ENCODE data around the gene PROSER1. TPM values are rescaled to one million over a fixed set of nuclear protein-coding genes. Genes with fewer than 3 reads are reported as not detected.

PROSER1 gene
- total RNA-seq, 3 donors from 2014 or later (not counting 1 experiment from before 2014, with no cell fraction given): 58.6 to 70.2 (median 61.7) TPM

GRCh38 chr13:39025433-39025839 is 12.5 kb downstream of the PROSER1 start:
- no peaks in the 10 kb centered on the region for H3K36me3 Mint-ChIP-seq
- no peaks in the 10 kb centered on the region for H3K9me3 Mint-ChIP-seq
- intact Hi-C loops (cut with micrococcal nuclease): no loop called here
- H3K27ac Mint-ChIP-seq: no peak overlapping the region
- H3K4me1 Mint-ChIP-seq: peaks cover 0 to 6% of the 10 kb centered on the region in 2 donors
- Histone ChIP-seq H3K27ac (ENCODE audit: low read length) (no peak overlapping the region), H3K9me3 (ENCODE audit: control insufficient read depth, insufficient read depth, low read length) (no peaks in the 10 kb centered on the region), H3K36me3 (ENCODE audit: control insufficient read depth, insufficient read depth, low read length) (peaks cover 80% of the 10 kb centered on the region), H3K27me3 (ENCODE audit: control insufficient read depth, insufficient read depth, low read length) (no peaks in the 10 kb centered on the region), H3K4me3 (ENCODE audit: low read length) (no peak overlapping the region), H3K4me1 (ENCODE audit: control insufficient read depth, insufficient read depth, low read length) (no peaks in the 10 kb centered on the region)
- no peaks in the 10 kb centered on the region for H3K27me3 Mint-ChIP-seq (ENCODE audit: low read depth in 2 of 2)
- no peak overlapping the region for H3K4me3 Mint-ChIP-seq
- ATAC-seq (no peak), DNase-seq (no peak)
- WGBS (ENCODE audit: insufficient coverage): 83% methylated on average over 1 of the region's 2 CpGs
- TF ChIP-seq, protein P1, sequence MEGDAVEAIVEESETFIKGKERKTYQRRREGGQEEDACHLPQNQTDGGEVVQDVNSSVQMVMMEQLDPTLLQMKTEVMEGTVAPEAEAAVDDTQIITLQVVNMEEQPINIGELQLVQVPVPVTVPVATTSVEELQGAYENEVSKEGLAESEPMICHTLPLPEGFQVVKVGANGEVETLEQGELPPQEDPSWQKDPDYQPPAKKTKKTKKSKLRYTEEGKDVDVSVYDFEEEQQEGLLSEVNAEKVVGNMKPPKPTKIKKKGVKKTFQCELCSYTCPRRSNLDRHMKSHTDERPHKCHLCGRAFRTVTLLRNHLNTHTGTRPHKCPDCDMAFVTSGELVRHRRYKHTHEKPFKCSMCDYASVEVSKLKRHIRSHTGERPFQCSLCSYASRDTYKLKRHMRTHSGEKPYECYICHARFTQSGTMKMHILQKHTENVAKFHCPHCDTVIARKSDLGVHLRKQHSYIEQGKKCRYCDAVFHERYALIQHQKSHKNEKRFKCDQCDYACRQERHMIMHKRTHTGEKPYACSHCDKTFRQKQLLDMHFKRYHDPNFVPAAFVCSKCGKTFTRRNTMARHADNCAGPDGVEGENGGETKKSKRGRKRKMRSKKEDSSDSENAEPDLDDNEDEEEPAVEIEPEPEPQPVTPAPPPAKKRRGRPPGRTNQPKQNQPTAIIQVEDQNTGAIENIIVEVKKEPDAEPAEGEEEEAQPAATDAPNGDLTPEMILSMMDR (IDR thresholded peaks at IDR 0.05): no peak

GRCh38 chr13:39023761-39024160 is 14.1 kb downstream of the PROSER1 start:
- Mint-ChIP-seq H3K4me3 (no peak overlapping the region), H3K9me3 (no peaks in the 10 kb centered on the region), H3K27me3 (ENCODE audit: low read depth in 2 of 2) (no peaks in the 10 kb centered on the region), H3K27ac (no peak overlapping the region), H3K36me3 (no peaks in the 10 kb centered on the region), H3K4me1 (peaks cover 3 to 6% of the 10 kb centered on the region in 2 donors)
- intact Hi-C loops (cut with micrococcal nuclease): no loop called here
- no peaks in the 10 kb centered on the region for H3K4me1 ChIP-seq (ENCODE audit: control insufficient read depth, insufficient read depth, low read length)
- DNase-seq: no peak
- TF ChIP-seq, protein P1 (IDR thresholded peaks at IDR 0.05): no peak
- ATAC-seq: no peak
- H3K27ac ChIP-seq (ENCODE audit: low read length): no peak overlapping the region
- H3K4me3 ChIP-seq (ENCODE audit: low read length): no peak overlapping the region
- peaks cover 74% of the 10 kb centered on the region for H3K36me3 ChIP-seq (ENCODE audit: control insufficient read depth, insufficient read depth, low read length)
- H3K27me3 ChIP-seq (ENCODE audit: control insufficient read depth, insufficient read depth, low read length): no peaks in the 10 kb centered on the region
- H3K9me3 ChIP-seq (ENCODE audit: control insufficient read depth, insufficient read depth, low read length): no peaks in the 10 kb centered on the region

DNA sequence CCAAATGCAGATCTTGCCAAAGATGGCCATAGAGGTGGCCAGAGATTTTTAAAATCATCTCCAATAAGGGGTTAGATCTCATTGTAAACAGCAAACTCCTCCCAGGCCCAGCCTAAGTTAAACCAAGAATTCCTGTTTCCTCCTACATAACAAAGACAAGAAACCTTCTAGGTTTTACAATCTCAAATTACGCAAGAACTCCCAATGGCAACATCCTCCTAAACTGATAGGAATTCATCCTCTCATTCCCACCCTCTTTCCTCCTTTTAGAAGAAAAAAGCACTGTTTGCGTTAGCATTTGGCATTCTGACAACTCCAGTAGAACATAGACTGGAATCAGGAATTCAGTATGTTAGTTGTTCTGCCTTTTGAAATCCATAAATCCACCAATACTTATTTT is 14.6 kb downstream of the PROSER1 start:
- ATAC-seq (no peak), DNase-seq (no peak)
- Mint-ChIP-seq H3K4me1 (peaks cover 8 to 11% of the 10 kb centered on the region in 2 donors), H3K4me3 (no peak overlapping the region), H3K27me3 (ENCODE audit: low read depth in 2 of 2) (no peaks in the 10 kb centered on the region), H3K36me3 (no peaks in the 10 kb centered on the region), H3K27ac (no peak overlapping the region), H3K9me3 (no peaks in the 10 kb centered on the region)
- 91% methylated on average over 1 of the region's 2 CpGs for whole genome bisulfite sequencing (ENCODE audit: insufficient coverage)
- Histone ChIP-seq H3K36me3 (ENCODE audit: control insufficient read depth, insufficient read depth, low read length) (peaks cover 70% of the 10 kb centered on the region), H3K4me1 (ENCODE audit: control insufficient read depth, insufficient read depth, low read length) (no peaks in the 10 kb centered on the region), H3K27me3 (ENCODE audit: control insufficient read depth, insufficient read depth, low read length) (no peaks in the 10 kb centered on the region), H3K9me3 (ENCODE audit: control insufficient read depth, insufficient read depth, low read length) (no peaks in the 10 kb centered on the region), H3K4me3 (ENCODE audit: low read length) (no peak overlapping the region), H3K27ac (ENCODE audit: low read length) (no peak overlapping the region)
- intact Hi-C loops (cut with micrococcal nuclease): no loop called here
- TF ChIP-seq, protein P1 (IDR thresholded peaks at IDR 0.05): no peak

DNA sequence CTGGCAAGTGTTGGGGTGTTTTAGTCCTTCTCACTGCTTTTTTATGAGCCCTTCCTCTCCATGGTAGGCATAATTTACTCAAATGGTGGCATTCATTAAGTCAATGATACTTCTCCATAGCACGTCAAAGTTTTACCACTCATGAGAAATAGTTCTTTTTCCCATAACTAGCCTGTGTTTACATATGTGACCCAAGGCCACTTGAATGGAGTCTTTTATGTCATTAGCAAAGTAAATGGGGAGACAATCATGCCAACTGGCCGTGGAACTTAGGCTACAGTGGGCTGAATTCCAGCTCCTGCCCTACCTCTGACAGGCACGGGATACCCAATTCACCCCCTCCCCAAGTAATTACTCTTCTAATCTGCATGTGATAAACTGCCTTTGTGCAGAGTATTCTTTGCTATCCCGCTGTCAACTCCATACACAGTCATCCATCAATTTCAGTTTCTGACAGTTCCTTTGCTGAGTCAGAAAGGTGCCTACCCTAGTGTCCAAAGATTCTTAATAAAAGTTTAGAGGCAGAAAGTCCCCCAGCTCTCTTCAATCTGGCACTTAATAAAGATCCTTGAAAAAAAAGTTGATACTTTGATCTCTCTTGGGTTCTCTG is 16.9 kb downstream of the PROSER1 start:
- Histone ChIP-seq H3K4me1 (ENCODE audit: control insufficient read depth, insufficient read depth, low read length) (peaks cover 3% of the 10 kb centered on the region), H3K27ac (ENCODE audit: low read length) (no peak overlapping the region), H3K36me3 (ENCODE audit: control insufficient read depth, insufficient read depth, low read length) (peaks cover 69% of the 10 kb centered on the region), H3K27me3 (ENCODE audit: control insufficient read depth, insufficient read depth, low read length) (no peaks in the 10 kb centered on the region), H3K9me3 (ENCODE audit: control insufficient read depth, insufficient read depth, low read length) (no peaks in the 10 kb centered on the region), H3K4me3 (ENCODE audit: low read length) (no peak overlapping the region)
- 98% methylated on average over 3 of the region's 4 CpGs for WGBS (ENCODE audit: insufficient coverage)
- intact Hi-C loops (cut with micrococcal nuclease): no loop called here
- no peaks in the 10 kb centered on the region for H3K27me3 Mint-ChIP-seq (ENCODE audit: low read depth in 2 of 2)
- ATAC-seq (no peak), DNase-seq (no peak)
- peak overlapping the region in 1 of 2 donors; percentile 29 for H3K27ac Mint-ChIP-seq
- no peaks in the 10 kb centered on the region for H3K9me3 Mint-ChIP-seq
- H3K4me1 Mint-ChIP-seq: peaks cover 19 to 22% of the 10 kb centered on the region in 2 donors
- TF ChIP-seq, protein P1 (IDR thresholded peaks at IDR 0.05): no peak
- H3K36me3 Mint-ChIP-seq: no peaks in the 10 kb centered on the region
- no peak overlapping the region for H3K4me3 Mint-ChIP-seq

Data from natural killer cell (primary cell).